ENCODE measurements around the gene ID2.

The ID2 gene

DNA sequence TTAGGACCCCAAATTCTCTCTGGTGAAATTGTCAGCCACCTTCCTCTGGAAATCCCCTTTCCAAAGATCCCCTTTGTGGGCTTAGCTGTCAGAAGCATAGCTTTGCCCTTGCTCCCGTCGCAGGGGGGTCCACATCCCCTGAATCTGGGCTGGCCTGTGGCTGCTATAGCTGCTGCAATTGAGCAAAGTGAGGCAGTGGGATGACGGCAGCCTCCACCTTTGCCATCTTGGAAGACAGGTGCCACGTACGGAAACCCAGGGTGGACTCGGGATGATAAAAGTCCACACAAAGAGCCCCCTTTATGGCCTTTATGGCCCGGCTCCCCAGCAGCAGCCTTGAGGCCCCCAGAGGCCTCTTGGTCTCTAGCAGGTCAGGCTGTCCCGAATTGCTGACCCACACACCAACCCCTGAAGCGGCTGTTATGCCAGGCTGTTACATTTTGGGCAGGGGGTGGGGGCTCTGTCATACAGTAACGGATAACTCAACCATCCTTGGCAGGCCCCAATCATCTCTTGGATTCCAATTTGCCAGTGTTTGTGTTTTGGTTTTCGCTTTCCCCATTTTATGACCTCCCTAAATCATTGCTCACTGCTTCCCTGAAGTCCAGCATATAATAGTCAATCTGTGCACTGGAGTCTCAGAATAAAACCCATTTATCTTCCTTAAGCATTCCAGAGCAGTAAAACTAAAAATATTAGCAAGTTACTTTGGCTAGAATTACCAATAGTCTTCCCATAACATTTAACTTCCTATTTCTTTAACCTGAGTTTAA, 33.2 kb upstream of the ID2 start:
- no peak for DNase-seq (ENCODE audit: low spot score)

DNA sequence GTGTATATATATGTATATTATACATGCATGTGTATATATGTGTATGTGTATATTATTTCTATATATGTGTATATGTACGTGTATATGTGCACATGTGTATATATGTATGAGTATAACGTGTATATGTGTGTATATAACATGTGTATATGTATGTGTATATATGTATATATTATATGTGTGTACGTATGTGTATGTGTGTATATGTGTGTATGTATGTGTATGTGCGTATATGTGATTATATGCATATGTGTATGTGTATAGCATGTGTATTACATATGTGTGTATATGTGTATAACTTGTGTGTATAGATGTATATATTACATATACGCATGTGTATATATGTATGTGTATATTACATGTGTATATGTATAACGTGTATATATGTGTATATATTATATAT, 32.1 kb upstream of the ID2 start:
- DNase-seq (ENCODE audit: low spot score) = no peak

DNA sequence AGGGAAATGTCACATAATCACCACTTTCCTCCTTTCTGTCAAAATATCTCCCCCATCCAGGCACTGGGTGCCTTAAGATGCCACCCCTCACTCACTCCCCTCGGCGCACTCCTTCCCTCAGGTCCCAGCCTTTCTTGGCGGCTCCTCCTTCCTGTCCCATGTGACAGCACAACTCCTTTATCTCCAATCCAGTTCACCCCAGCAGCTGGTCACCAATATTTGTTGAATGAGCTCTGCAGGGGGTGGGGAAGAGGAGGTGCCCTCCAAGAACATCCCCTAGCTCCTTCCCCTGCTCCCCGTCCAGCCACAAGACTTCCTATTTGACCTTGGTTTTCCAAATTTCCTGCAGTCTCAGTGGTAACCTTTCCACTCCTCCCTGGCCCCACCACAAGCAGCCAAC, 31.6 kb upstream of the ID2 start:
- DNase-seq (ENCODE audit: low spot score) = no peak

DNA sequence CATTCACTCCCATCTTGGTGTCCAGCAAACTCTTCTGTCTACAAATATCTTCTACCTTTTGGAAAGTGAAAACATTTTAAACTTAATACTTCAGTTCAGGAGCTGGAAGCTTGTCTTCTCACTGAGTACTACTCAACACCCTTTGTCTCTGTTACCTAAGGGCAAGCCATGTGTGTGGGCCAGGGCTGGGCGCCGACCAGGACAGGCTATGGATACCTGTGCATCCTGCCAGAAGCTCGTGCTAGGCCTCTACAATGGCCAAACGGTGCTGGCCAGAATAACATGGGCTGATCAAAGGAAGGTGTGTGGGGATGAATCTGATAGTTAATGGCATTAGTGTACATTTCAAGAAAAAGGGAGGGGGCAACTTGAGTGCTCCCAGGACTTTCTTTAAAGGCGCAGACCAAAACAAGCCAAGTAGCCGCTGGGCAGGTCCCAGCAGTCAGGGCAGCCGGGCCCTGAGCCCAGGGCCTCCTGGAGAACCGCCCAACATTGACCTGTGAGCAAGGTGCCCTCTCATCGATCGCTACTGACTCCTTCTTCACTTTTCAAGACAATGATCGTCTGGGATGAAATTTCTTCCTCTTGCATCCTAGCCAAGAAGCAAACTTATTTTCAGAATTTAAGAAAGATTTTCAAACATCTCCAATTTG, 29.0 kb upstream of the ID2 start:
- no peak for DNase-seq (ENCODE audit: low spot score)

DNA sequence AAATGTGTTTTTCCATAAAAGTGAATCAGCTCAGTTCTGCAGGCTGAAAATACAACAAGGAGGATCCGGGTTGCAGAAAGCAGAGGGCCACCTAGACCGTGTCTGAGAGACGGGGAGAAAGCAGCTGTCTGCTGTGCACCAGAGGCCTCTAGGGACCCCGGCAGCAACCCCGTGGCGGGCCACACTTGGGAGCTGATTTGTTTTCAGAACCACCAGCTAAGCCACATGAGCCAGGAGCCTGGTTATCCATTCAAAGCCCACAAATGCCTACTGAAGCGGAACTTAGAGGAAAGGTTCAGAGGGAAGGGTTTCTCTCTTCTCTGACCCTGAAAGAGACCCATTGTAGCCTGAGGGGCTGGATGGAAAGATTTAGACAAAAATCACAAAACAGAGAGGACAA, 28.4 kb upstream of the ID2 start:
- no peak for DNase-seq (ENCODE audit: low spot score)

DNA sequence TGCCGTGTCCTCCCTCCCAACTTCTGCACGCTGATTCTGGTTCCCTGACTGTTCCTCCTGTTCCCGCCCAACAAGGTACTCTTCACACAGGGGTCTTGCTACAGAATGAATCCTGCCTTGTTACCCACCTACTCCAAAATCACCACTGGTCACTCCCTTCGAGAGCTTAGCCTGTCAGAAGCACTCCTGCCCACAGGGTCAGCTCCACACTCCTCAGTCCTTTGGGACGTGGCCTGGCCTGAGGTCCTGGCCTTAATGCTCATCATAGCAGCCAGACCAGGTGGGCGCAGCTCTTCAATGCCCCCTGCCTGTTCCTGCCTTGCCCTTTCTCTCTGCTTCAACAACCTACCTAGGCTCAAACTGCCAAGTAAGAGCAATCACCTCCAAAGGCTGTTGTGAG, 27.8 kb upstream of the ID2 start:
- no peak for DNase-seq (ENCODE audit: low spot score)

DNA sequence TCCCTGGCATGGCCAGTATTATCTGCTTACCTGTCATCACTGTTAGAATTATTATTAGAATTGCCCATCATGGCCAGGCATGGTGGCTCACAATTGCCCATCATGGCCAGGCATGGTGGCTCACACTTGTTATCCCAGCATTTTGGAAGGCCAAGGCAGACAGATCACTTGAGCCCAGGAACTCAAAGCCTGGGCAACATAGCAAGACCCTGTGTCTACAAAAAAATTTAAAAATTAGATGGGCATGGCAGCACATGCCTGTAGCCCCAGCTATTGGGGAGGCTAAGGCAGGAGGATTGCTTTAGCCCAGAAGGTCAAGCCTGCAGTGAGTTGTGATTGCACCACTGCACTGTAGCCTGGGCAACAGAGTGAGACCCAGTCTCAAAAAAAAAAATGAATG, 27.4 kb upstream of the ID2 start:
- DNase-seq (ENCODE audit: low spot score) = no peak

DNA sequence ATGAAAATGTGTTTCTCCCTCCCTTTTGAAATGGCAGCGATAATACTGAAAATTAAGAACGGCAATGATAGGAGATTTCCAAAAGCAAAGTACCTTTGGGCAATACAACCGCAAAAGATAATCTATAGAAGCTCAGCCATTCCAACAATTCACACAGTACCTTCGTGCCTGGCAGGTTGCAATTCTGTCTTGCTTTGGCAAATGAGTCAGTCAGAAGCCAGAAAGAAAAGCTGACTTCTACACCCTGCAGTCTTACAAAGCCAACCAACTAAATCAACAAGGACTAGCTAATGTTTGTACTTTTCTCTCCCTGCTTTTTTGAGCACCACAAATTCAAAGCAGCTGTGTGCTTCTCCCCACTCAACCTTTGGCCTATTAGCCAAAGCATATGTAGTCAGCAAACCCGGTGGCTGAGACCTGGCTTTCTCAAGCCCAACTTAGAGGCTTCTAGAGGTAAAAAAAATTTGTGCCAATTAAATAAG, 25.7 kb upstream of the ID2 start:
- DNase-seq (ENCODE audit: low spot score) = peak; percentile 50

DNA sequence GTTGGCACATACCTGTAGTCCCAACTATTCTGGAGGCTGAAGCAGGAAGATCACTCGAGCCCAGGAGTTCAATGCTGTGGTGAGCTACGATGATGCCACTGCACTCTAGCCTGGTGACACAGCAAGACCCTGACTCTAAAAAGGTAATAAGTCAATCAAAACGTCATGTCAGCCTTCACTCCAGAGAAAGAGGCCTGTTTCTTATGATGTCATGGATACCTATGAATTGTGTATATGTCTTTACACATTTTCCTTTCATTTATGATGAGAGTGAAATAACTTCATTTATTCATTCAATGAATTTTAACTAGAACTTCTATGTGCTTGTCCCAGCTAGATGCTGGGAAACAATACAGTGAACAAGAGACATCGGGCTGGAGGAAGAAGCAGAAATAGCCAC, 25.0 kb upstream of the ID2 start:
- DNase-seq (ENCODE audit: low spot score) = no peak

DNA sequence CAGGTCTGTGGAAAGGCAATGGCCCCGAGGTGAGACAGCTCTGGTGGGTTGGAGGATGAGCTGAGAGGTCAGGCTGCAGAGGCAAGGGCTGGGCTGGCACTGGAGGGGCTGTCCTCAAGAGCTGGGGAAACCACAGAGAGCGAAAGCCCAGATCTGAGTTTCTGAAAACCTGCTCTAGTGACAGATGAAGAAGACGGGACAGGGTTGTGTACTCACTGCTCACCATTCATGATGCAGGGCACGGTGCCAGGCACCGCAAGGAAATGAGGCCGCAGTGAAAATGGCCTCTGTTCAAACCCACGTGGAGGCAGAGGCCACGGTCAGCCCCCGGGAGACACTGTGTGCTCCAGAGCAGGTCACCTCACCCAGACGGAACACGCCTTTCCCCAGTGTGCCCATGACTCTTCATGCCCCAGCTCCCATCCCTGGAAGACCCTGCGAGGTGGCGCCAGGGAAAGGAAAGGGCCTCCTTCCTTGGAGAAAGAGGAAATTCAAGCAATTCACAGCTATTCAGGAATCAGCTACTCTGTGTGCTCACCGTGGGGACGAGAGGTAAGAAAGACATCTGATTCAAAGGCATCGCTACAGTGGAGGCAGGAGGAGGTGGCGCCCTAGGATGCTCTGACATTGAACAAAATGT, 24.3 kb upstream of the ID2 start:
- no peak for DNase-seq (ENCODE audit: low spot score)

DNA sequence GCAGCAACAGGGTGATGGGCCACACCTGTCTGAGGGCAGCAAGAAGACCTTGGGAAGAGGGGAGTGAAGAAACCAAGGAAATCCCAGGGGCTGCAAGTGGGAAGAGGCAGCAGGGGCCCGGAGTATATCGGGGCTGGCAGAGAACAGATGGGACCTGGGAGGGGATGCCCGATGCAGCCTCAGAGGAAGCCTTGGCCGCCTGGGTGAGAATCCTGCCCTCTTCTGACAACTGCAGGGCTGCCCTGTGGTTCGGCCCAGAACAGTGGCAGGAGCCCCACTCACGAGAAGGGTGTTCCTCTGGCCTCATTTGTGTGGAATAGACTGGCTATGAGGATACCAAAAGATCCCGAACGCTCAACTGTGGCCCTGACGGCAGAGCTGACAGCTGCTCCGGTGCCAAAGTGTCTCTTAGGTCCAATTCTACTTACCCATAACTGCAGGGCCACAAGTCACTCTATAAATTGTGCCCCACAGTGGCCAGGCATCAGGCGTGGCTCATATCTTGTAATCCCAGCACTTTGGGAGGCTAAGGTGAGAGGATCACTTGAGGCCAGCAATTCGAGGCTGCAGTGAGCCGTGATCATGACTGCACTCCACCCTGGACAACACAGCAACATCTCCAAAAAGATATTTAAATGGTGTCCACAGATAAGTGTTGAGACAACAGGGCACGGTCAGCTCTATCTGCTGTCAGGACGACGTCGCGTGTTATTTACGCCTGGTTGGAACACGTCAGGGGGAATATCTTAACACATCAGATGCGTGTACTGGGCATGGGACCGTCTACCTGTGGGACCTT, 23.6 kb upstream of the ID2 start:
- DNase-seq (ENCODE audit: low spot score) = no peak

DNA sequence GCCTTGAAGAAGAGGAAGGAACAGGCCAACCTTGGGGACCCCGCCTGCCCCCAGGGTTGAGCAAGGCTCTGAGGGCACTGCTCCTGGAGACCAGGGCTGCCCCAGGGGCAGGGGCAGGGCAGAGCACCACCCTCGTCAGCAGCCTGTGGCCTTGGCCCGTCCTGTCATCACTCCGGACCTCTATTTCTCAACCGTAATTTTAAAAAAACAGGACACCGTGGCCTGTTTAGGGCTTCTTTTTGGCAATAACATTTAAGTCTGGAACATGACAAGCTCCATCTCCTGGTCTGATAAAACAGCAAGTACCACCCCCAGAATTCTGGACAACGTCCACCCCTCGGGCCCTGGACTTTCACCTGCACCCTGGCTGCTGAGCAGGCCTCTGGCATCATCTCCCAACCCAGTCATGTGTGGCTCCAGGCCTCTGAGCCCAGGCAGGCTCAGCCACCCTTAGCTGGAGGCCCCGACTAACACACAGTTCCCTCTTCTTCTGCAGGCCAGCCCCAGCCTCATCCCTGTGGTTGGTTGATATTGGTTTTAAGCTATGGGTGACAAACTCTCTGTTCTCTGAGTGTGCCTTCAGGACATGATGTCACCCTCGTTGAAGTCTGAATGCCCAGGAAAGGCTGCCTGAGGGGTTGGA, 22.6 kb upstream of the ID2 start:
- no peak for DNase-seq (ENCODE audit: low spot score)

DNA sequence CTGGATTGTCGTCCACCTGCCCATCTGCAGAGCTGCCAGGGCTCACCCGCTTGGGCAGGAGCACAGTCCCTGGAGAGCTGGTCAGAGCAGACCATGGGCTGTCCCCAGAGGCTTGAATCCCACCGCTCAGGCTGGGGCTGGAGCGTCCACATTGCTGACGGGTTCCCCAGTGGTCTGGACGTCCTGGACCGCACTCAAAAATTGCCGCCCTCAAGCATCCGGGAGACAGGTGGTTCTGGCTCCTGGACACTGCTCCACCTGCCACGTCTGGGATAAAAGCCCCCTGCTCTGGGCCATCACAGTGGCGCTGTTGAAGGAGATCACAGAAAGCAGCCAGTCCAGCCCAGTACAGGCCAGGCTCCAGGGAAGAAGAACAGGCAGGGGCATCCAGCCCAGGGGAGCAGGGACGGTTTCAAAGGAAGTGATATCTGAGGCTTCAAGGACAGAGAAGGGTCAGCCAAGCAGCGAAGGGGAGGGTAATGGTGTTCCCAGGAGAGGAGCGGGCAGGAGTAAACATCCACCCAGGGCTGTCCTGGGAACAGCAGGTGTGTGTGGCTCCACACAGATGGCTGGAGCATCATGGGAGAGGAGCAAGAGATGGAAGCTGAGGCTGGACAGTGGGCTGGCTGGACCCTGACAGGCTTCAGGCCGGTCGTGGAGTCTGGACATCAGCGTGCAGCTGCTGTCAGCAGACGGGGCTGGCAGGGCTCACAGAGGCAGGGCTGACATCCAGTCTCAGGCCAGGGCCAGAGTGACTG, 21.9 kb upstream of the ID2 start:
- DNase-seq (ENCODE audit: low spot score) = no peak

DNA sequence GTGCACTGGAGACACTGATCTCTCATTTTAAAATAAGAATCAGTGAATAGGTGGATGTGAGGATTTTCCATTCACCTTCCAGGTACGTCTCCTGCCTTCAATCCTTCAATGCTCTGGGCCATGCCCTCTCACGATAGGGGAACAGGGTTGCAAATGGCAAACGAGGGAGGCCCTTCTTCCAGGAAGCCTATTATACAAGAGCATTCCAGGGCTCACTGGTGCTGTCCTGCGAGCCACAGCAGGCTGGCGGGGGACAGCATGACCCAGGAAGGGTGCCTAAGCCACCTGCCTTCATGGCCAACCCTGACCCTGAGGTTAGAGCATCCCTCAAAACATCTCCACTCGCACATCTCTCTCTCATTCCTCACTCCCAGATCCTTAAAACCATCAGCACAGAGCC, 20.6 kb upstream of the ID2 start:
- no peak for DNase-seq (ENCODE audit: low spot score)

DNA sequence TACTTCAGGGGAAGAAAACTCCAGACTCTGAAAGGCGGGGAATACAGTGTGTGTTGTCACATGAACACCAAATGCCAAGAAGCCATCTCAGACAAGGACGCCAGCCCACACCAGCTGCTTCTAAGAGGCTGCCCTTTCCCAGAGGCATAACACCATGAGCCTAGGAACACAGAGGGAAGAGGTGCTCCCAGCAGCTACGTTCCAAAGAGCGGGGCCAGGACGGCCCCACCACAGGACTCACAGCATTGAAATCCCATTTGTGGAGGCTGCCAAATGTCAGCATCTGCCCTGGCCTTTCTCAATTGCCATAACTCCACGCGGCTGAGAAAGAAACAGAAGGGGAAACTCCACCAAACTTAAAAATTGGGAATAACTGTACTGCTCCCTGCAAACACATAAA, 20.1 kb upstream of the ID2 start:
- DNase-seq (ENCODE audit: low spot score) = no peak

DNA sequence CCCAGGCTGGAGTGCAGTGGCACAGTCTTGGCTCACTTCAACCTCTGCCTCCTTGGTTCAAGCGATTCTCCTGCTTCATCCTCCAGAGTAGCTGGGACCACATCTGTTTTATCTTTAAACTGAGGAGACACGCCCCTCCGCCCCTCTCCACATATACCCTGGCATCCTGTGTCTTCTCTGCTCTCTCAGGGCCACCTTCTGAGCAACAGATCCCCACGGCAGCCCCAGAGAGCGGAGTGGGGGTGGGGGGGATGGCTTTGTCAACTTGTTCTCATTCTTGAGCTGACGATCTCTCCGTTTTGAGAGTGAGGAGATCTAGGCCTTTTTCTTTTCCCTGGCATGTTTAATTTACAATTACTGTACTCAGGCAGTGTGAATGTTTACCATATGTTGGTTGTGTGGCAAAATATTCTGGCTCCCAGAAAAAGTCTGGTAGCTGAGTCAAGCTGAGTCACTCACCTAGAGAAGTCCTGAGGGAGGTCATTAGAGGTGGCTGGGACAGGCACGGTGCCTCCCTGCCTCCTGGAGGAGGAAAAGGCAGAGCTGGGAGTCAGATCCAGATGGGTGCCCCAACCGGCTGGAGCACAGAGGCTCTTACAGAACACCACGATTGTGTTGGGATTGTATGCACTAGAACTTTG, 19.5 kb upstream of the ID2 start:
- DNase-seq (ENCODE audit: low spot score) = no peak

DNA sequence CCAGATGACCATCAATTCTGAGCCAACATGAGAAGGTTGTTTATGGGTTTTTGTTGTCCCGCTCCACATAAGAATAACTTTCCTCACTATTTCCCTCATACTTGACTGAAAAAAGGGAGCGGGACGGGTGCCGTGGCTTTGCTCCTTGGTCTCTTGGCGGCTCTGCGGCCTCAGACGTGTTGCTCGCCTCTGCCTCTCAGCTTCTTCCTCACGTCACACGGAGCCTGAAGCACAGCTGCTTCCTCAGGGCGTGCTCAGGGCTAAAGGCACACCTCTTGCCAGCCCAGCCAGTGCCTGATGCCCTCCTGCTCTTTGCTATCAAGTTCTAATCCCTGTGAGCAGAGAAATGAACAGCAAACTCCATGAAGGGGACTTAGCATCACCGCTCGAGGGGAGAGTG, 17.9 kb upstream of the ID2 start:
- no peak for DNase-seq (ENCODE audit: low spot score)

DNA sequence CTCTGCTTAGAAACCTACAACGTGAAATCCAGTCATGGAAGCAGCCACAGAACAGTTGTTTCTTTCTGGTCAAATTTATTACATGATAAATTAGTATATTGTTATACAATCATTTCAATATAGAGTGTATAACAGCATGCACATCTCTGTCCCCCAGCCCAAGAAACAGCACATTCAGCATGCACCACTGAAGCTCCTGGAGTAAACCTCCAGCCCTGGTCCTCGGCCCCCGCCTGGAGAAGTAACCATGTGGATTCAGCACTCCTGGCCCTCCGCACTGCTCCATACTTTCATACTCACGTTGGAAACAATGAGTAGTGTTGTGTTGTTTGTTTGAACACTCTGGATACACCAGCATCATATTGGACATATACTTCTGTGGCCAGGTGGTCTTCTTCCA, 15.3 kb upstream of the ID2 start:
- no peak for DNase-seq (ENCODE audit: low spot score)

DNA sequence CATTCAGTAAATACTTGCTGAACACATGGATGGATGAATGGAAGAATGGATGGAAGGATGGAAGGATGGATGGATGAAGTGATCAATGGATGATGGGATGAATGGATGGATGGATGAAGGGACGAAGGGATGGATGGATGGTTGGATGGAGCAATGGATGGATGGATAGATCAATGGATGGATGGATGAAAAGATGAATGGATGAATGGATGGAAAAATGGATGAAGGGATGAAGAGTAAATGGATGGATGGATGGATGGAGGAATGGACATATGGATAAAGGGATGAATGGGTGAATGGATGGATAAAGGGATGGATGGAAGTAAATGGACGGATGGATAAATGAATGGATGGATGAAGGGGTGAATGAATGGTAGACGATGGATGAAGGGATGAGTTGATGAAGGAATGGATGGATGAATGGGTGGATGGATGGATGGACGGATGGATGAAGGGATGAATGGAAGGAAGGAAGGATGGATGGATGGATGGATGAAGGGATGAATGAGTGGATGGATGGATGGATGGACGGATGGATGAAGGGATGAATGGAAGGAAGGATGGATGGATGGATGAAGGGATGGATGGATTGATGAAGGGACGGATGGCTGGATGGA, 13.9 kb upstream of the ID2 start:
- DNase-seq (ENCODE audit: low spot score) = no peak

DNA sequence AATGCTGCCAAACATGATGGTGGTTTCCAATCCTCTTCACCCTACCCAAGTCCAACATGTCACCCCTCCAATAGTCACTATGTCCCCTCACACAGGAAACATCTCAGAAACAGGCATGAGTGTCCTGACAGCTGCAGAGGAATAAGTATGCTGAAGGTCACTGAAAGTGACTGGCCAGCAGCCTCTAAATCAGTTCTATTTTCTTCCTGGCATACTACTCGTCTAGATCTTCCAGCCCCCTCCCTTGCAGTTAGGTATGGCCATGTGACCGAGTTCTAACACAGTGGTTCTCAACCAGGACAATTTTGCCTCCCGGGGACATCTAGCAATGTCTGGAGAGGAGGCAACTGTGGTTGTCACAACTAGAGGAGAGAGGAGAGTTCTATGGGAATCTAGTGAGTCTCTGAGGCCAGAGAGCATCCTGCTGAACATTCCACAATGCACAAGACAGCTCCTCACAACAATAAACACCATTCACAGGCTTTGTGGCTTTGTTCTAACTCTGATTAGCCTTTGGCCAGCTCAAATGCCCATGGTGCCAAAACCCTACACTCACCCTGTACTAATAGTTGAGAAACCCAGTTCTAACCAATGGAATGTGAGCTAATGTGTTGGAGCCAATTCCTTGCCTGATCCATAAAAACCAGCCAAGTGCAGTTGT, 12.6 kb upstream of the ID2 start:
- DNase-seq (ENCODE audit: low spot score) = no peak
